GM12801 (cell line): ENCODE results near the gene ZBTB46.

ENCODE experiments used
- TF ChIP-seq, protein P1 (sequence below): IDR thresholded peaks from one replicate; pipeline ENCODE4 v1.5.1; 2011; ENCODE audit warnings: control low read depth; ENCODE audit not compliant: insufficient read length; ENCODE audit errors: extremely low read depth

Gene ZBTB46

DNA sequence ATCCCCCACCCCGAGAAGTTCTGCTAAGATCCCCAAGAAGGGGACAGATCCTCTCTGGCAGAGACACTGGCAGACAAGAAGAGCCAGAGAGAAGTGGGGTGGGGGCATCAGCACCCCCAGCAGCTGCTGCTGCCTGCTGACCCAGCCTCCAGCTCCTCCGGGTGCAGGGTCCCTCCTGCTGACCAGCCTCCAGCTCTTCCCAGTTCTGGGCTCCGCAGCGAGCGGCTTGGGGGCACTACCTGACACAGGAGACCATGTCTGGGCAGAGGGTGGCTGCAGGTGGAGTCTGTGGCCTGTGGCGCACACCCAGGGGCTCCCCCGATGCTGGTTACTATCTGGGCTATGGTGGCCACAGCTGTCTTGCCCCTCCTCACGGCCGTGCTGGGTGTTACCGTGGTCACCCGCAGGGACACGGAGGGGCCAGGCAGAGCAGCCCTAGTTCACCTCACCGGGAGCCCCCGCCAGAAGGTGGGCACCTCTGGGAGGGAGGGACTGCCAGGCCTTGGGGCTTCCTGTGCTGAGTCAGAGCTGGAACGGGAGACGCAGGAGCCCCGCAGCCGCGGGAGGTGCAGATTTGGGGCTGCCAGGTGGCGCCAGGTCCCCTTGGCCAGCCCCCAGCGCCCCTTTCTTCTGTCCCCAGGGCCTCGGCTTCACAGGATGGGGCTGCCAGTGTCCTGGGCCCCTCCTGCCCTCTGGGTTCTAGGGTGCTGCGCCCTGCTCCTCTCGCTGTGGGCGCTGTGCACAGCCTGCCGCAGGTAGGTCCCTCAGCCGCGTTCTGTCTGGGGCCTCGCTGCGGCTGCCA lies 94.0 kb downstream of the ZBTB46 start:
- TF ChIP-seq, protein P1, sequence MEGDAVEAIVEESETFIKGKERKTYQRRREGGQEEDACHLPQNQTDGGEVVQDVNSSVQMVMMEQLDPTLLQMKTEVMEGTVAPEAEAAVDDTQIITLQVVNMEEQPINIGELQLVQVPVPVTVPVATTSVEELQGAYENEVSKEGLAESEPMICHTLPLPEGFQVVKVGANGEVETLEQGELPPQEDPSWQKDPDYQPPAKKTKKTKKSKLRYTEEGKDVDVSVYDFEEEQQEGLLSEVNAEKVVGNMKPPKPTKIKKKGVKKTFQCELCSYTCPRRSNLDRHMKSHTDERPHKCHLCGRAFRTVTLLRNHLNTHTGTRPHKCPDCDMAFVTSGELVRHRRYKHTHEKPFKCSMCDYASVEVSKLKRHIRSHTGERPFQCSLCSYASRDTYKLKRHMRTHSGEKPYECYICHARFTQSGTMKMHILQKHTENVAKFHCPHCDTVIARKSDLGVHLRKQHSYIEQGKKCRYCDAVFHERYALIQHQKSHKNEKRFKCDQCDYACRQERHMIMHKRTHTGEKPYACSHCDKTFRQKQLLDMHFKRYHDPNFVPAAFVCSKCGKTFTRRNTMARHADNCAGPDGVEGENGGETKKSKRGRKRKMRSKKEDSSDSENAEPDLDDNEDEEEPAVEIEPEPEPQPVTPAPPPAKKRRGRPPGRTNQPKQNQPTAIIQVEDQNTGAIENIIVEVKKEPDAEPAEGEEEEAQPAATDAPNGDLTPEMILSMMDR: no peak

DNA sequence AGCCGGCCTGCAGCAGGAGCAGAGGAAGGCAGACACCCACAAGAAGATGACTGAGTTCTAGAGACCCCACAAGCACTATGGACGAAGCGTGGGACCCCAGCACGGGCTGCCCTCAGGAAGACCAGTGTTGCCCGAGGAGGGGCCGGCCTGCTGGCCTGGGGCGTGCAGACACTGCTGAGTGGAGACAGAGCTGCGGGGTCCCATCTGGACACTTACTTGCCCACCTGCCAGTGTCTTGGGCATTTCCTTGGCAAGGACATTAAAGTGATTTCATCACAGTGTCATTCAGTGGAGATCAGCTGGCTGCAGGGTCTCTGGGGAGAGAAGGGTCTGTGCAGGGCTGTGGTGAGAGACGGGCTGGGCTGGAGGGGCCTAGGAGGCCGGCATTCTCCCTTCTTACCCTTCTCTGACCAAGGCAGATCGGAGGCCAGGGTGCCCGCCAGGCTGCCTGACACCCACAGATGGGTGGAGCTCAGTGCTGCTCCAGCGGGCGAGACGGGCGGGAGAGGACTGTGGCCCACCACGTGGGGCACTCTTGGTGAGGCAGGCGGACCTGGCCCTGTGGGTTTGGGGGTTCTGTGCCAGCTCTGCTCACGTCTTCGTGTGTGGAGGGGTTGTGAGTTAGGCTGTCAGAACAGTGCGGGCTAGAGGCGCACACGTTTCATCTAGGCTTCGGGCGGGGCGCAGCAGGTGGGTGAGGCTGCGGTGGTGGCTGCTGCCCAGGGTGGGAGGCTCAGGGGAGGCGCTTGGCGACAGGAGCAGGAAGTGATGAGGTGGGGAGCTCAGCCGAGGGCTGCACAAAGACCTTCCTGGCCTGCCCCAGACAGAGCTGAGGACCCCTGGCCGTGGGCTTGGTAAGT lies 95.0 kb downstream of the ZBTB46 start, which contains the start of gene LIME1:
LIME1 (plus strand) TSS at position 806 of the 860 bp plus-strand sequence. CDS start 886 bp downstream, outside the sequence.
- TF ChIP-seq, protein P1: no peak

DNA sequence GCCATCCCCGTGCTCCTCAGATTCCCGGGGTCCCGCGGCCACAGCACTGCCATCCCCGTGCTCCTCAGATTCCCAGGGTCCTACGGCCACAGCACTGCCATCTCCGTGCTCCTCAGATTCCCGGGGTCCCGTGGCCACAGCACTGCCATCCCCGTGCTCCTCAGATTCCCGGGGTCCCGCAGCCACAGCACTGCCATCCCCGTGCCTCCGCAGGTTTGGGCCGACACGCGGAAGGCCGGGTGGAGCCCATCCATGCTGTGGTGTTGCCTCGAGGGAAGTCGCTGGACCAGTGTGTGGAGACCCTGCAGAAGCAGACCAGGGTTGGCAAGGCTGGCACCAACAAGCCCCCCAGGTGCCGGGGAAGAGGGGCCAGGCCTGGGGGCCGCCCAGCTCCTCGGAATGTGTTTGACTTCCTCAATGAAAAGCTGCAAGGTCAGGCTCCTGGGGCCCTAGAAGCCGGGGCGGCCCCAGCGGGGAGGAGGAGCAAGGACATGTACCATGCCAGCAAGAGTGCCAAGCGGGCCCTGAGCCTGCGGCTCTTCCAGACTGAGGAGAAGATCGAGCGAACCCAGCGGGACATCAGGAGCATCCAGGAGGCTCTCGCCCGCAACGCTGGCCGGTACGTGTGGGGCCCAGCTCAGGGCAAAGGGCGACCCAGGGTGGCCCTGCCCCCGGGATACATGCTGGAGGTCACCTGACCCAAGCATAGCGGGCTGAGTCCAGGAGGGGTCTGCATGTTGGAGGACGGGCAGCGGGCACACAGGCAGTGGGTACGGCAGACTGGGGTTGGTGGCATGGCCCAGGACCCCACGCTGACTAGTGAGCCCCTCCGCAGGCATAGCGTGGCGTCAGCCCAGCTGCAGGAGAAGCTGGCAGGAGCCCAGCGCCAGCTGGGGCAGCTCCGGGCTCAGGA lies 95.9 kb downstream of the ZBTB46 start:
- TF ChIP-seq, protein P1: no peak

DNA sequence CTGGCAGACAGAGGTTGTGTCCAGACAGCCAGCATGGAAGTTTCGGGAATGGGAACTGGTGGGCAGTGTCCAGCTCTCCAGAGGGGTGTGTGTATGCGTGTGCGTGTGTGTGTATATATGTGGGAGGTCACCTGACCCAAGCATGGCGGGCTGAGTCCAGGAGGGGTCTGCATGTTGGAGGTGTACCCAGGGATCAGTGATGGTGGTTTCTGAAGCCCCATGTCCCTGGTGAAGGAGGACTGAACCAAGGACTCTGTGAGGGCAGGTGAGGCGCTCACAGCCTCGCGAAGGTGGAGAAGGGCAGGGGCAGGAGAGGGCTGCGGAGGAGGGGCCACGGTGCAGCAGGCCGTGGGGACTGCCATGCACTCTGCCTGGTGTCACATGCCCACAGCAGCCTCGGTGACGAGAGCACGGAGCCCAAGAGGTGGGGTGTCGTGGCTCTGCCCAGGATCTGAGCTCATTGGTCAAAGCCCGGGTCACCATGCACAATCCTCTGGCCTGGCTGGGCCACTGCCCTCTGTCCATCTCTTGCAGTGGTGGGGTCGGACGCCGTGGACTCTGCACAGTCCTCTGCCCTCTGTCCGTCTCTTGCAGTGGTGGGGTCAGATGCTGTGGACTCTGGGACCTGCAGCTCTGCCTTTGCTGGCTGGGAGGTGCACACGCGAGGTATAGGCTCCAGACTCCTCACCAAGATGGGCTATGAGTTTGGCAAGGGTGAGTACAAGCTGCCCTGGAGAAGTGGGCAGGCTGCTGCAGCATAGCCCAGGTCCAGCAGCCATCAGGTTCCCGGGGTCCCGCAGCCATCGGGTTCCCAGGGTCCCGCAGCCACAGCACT lies 96.7 kb downstream of the ZBTB46 start:
- TF ChIP-seq, protein P1: no peak

DNA sequence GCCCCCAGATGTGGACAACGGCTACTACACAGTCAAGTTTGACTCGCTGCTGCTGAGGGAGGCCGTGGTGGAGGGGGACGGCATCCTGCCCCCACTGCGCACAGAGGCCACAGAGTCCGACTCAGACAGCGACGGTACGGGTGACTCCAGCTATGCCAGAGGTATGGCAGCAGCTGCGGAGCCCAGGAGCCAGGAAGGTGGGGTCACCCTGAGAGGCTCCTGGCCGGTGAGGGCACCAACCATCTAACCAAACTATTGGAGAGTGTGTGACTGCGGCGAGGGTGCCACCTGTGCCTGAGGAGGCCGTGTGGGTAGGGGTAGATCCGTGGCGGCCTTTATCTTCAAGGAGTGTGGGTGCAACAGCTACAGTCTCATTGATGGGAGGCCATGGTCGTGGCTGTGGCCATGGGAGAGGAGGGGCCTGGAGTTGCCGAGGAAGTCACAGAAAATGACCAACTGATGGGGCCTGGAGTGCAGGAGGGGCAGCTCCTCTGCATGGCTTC lies 97.4 kb downstream of the ZBTB46 start:
- TF ChIP-seq, protein P1: no peak

DNA sequence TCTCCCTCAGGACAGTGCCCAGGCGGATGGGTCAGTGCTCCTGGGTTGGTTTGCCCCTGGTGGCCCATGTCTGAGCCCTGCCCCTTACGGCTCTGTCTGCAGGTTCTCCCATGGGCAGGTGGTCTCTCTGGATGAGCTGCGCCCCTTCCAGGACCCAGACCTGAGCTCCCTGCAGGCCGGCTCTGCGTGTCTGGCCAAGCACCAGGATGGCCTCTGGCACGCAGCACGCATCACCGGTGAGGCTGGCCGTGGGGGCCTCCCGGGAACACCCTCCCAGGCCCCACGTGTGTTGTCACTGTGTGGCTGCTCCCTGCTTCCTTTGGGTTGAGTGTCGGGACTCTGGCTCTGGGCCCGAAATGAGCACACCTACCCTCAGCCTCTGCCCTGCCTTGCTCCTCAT lies 97.9 kb downstream of the ZBTB46 start:
- TF ChIP-seq, protein P1: no peak
